GM19468 (cell line): ENCODE measurements around the gene SYNC.

Source experiments
- ATAC-seq: cut with Tn5 transposase; IDR thresholded peaks from one replicate; pipeline ENCODE4 v1.9.1; 2021; ENCODE audit warnings: mild to moderate bottlenecking, moderate library complexity, moderate number of reproducible peaks; ENCODE audit not compliant: unreplicated experiment; ENCODE audit errors: extremely low read depth

SYNC gene

DNA sequence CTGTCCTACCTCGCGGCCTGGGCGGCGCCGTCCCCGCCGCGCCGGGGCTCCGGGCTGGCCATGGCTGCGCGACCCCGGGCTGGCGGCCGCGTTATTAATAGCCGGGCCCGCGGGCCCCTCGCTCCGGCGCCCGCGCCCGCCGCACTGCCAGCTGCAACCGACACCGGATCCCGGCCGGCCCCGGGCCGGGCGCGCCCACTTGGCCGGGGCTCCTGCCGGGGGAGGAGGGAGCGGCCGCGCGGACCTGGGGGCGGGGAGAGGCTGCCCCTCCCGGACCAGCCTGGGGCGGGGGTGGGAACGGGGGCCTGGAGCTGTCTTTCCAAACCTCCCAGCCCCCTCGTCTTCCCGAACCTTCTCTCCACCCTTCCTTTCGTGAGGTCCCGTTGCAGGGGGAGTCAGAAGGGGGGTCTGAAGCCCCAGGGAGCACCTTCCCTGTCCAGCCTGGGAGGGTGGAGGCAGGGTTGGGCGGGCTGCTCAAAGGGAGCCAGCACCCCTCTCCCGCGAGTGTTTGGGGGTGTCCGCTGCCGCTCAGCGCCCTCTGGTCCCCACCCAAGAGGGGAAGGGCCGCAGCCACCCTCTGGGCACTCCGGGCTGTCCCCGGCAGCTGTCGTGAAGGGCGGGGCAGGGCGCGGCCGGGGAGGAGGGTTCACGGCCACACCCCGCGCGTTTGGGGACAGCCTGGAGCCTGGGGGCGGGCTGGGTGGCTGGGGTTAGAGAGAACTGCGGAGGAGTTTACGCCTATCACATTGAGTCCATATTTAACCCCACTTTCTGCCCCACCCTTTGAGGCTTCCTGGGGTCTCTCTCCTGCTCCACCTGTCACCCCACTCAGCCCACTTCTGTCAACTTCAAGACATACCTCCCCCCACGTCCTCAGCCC is at the start of gene SYNC:
Gene SYNC, minus strand, starts transcription at position 172 of the 880 bp plus-strand sequence. Its CDS starts 110 bp downstream, at position 62.
- ATAC-seq = no peak

DNA sequence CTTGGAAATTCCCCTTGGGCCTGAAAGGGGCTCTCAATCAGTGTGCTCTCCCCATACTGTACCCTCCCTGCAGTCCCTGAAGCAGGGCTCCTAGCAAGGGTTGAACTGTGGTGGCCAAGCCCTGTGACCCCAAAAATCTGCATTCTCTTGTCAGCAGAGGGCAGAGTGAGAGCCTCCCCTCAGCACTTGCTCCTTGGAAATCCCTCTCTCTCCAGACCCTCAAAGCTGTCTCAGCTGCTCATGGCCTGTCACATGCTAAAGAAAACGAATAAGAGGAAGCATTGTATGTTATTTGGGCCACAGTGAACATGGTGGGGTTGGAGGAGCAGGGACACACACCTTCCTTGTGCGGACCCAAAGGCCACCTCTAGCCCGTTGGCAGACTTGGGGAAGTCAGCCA is 47.2 kb upstream of the SYNC start:
- ATAC-seq = no peak

DNA sequence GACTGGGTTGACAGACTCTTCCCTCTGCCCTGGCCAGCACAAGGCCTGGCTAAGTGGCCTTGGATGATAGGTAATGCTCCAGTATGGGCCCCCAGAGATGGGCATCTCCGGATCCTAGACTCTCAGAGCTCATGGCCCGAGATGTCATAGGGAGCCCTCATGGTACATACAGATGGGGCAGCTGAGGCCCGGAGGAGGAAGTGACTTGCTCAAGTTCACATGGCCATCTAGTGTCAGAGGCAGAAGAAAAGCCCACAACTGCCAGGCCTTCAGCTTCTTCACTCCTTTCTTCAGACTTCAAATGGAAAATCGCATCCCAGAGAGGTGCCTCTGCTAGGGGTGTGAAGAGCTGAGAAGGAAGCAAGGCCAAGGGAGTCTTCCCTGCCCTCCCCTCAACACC is 46.8 kb upstream of the SYNC start:
- no peak for ATAC-seq

DNA sequence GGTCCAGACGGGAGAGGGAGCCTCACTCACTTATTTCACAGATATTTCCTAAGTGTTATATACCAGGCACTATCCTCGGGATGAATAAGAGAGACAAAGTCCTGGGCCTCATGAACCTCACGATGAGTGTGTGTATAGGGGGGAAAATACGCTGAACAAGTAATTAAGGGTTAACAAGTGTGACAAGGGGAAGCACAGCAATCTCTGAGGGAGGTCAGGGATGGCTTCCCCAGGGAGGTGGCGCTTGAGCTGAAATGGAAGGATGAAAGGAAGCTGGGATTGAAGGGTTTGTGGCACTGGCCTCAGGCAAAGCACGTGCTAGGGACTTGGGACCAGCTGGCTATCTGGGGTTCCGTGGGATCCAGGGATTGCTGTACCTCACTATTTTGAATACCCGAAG is 46.4 kb upstream of the SYNC start:
- no peak for ATAC-seq

DNA sequence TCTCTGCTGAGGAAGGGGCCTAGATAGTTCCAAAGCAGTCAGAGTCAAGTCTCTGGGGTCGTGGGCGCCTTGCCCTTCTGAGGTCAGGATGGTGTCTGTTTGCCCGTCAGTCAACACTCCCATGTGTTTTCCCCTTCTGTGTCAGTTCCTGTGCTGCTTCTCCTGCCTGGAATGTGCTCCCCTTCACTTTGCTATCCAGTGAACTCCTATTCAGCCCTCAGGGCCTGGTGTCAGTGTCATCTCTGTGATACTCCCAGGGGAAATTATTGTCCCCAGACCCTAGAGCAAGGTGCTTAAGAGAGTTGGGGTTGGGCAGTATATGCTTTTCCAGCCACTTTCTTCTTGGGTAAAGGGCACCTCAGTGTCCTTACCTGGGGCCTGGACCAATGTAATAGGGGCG is 45.8 kb upstream of the SYNC start:
- no peak for ATAC-seq

DNA sequence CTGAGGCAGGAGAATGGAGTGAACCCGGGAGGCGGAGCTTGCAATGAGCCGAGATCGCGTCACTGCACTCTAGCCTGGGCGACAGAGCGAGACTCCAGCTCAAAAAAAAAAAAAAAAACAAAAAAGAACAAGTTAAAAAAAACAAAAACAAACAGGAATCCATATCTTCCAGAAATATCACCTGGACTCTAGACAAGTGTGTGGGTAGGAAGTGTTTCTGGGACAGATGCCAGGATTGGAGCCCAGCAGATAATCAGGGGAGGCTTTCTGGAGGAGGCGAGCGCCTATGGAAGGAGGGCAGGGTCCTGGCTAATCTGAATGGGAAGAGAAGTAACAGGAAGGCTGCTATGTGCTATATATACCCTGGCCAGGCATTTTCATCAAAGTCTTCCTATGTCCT is 43.6 kb upstream of the SYNC start:
- ATAC-seq = no peak

DNA sequence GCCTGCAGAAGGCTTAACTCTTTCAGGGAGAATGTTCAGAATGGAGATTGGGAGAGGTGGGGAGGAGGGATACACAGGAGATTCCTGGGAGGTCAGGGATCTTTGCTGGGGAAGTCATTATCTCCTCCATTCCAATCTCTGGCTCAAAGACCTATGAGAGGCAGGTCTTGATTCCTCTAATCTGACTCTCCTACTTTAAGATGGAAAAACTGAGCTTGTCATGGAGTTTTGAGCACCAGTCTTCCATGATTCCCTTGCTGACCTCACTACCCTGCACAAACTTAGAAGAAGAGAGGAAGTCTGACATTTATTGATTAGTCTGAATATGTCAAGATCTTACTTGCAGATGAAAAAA is 41.5 kb upstream of the SYNC start:
- ATAC-seq = no peak

DNA sequence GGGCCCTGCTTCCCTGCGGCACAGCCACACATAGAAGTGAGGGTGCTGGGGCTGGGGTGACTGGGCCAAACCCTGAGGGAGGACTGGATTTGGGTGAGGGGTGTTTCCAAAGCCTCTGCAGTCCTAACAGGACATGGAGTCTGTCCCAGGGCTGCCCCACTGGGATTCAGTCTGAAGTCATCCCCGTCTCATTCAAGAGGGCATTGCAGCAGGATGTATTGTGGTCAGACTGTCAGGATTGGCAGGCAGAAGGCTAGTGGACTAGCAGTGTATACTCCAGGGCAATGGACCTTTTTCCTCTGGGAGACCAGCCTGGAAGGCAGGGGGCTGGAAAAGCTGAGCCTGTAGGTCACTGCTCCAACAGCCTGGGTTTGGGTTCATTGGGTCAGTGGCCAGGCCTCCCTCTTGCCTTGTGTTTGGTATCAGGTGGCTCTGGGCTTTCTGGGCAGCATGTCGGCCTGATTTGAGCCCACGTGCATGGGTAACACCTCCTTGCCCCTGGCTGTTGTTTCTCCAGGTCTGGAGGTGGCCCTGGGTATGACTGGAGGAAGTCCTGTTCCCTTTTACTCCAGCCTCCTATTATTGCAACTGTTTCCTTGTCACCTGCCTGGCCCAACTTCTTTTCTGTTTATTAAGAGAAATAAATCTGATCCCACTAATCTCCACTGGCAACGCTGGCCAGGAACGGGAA is 41.0 kb upstream of the SYNC start:
- no peak for ATAC-seq

DNA sequence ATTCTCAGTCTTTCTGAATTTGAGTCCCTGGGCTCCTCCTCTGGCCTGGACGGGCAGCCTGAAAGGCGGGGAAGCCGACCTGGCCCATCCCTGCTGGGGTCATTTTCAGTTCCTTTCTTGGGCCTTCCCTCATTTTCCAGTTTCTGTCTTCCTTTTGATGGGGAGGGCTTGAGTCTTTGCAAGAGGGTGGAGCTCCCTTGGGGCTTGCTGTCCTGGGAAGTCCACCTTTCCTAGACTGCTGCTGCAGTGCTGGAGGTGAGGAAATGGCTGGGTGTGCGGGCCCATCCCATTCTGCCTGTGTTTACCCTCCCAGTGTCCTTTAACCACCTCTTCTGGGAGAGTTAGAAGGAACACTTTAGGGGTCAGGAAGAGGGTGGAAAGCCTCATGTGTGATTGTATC is 40.4 kb upstream of the SYNC start:
- no peak for ATAC-seq

DNA sequence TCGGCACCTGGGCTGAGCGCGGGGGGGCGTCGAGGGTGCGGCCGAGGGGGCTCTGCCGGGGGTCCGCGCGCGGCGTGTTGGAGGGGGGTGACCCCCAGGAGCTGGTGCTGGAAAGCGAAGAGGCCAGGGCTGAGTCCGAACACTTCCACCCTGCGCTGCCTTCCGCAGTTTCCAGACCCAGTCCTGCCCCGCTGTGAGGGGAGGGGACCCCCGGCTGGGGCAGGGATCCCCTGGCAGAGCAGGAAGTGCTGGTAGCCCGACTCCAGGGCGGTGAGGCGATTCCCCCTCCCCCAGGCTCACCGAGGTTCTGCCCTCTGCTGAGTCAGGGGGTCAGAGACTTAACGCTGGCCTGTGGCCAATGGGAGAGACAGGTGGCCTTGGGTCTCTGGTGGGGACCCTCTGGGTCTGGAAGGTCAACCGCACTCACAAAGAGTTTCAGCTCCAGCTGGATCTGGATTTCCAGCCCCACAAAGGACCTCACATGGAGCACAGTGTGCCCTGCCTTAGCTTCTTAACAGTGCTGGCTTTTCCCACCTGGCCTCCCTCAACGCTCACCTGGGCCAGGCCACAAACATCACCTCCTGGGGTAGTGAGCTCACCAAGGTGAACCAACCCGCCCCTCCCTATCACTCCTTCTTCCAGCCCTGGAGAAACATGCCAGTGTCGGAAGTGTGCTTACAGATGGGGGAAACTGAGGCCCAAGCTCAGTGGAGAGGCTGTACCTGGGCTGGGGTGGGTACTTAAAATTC is 39.8 kb upstream of the SYNC start:
- no peak for ATAC-seq

DNA sequence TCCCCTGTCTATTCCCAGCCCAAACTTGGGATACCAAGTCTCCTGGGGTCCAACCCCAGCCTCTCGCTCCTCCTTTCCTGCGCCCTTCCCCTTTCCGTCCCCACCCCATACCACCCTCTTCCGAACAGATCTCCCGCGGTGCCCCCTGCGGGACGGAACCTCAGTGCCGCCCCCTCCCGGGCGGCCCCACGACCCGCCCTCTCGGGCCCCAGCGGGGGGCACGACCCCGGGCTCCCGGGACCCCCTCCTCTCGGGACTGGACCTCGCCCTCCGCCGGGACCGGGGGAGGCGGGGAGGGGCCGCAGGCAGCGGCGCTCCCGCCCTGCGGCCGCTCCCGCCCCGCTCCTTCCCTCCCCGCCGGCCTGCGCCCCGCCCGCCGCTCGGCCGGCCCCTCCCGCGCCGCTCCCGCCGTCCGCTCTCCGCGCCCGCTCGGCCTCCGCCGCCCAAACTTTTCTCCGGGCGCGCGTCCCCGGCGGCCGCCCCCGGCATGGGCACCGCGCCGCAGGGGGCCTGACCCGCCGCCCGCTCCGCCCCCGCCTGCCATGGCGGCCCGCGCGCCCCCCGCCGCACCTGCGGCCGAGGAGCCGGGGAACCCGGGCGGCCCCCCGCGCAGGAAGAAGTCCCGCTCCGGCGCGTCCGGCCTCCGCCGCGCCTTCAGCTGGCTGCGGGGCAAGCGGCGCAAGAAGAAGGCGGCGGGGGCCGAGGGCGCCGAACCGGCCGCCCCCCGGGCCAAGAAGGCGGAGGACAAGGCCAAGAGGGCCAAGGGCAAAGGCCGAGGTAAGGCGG is 39.0 kb upstream of the SYNC start:
- no peak for ATAC-seq

DNA sequence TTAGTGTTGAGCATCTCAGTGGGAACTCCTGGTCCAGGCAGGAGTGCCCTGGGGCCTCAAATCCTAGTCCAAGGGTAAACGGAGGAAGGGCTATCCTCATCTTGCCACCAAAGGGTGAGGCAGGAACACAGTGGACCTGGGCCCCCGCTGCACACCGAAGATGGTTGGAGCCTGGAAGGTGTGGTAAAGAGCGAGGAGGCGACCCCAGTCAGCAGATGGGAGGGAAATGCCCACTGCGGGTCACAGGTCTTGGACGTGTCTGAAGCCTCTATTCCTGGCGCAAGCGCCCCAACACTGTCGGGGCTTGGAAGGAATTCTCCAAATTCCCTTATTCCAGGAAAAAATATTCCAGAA is 38.5 kb upstream of the SYNC start:
- no peak for ATAC-seq

DNA sequence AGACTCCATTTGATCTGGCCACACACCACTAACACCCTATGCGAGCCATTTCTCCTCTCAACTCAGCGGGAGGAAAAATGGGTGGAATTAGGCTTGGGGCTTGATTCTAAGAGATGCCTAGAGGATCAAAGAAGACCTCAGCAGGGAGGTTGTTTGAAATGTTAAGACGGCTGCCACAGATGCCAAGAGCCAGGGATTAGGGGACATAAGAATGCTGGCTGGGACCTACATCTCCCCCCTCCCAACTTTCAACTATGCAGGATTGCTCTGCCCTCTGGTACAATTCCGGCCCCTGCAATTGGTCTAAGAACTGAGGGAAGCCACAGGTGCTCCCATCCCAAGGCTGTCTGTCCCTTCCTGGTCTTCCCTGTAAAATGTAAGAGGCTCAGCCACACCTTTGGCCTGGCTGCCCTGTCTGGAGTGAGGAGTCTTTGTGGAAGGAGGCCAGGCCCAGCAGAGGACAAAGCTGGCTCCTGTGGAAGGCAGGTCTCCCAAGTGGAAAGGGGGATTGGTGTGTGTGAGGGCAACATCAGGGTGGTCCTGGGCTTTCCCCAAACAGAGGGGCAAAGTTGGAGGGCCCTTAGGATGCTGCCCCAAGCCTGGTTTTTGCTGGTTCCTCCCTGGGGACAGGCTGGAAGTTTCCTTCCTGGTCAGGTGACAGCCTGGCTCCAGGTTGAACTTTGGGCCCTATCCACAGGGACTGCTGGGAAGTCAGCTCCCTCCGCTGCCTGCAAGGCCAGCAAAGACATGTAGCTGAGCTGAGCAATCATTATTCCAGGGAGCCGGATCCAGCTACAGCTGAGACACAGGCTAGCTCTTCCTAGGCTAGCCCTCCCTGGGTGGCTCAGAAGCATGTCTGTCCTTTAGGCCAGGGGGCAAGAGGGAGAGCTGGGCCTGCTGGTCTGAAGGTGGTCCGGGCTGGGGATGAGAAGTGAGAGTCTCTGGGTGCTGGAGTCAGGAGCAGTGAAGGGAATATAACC is 34.5 kb upstream of the SYNC start:
- no peak for ATAC-seq

DNA sequence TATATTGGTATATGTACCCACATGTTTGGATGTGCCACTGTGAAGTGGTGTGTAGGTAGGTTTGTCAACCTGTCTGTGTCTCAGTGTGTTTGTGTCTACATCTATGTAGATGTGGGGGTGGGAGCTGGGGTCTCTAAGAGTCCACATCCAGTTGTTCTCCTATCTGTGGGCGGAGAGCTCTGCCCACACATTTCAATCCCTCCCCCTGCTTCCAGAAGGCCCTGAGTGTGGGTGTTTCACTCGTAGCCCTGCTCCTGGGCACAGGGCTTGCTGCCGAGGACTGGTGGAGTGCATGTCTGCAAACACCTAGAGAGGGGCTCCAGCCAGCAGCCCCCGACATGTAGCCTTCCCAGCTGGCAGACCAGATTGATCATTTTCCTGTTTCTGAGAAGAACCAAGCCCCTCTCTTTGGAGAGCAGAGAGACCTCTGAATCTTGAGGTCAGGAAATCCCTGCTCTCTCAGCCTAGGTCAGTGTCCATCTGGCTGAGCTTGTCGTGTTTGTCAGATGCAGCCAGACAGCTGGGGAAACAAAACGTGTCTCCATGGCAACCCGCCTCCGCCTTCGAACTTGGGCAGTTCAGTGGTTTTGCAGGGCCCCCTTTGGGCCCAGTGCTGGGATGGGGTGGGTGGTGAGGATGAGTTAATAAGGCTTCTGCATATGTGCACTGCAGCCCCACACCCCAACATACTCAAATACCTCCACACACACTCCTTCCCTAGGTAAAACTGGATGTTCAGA is 31.2 kb upstream of the SYNC start:
- no peak for ATAC-seq

DNA sequence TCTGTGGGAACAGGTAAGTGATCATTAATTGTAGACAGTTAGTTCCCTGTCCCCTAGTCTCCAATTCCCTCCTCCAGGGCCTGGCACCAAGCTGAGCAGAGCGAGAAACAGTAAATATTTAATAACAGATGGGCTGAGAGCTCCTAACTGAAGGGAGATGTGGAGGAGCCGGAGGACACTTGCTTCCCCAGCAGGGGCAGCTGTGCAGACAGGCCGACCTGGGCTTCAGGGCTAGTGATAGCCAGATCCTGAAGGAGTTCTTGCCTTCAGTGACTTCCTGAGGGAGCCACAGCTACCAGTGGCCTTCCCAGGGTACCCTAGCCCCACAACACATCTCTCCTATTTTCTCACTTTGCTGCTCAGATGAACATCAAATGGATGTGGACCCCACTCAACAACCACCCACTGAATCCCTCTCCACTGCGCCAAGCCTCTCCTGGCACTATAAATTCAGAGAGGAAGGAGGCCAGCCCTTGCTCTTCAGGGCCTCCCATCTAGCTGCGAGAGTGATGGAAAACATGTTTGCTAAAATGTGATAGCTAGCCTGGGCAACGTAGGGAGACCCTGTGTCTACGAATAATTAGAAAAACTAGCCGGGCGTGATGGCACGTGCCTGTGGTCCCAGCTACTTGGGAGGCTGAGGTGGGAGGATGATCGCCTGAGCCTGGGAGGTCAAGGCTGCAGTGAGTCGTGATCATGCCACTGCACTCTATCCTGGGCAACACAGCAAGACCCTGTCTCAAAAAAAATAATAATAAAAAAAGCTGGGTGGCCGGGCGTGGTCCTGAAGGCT is 26.9 kb upstream of the SYNC start:
- ATAC-seq = no peak

DNA sequence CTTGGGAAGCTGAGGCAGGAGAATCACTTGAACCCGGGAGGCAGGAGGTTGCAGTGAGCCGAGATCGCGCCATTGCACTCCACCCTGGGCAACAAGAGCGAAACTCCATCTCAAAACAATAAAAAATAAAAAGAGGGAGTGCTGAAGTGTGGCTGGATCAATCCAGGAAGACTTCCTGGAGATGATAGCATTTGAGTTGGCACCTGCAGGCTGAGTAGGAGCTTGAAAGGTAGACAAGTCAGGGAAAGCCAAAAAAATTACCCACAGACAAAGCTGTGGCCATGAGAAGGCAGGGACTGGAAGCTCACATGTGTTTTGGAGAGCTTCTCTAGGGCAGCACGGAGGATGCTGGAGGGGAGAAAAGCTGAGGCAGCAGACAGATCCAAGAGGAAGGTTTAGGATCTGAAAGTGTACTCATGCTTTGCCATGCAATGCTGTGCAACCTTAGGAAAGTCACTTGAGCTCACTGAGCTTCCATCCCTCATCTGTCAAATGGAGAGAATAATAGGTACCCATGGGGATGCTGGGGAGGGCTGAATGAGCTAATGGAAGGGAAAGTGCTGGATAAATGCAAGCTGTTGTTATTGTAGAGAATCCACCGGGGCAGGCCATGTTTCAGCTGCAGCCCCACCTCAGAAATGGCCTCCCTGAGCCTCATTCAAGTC is 26.0 kb upstream of the SYNC start:
- no peak for ATAC-seq

DNA sequence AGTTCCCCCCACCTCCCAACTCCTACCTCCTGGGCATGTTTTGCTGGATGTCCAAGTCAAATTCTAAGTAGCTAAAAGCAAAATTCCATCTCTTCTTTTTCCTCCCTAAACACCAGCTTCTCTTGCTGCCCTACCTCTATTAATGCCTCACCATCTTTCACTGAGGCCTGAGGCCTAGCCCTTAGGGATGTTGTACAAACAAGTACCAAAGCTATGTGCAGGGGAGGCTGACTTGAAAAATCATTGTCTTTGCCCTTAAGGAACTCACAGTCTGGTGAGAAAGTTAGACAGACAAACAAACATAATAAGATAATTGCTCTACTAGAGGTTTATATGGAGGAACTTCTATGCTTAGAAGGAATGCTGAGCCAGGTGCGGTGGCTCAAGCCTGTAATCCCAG is 25.3 kb upstream of the SYNC start:
- no peak for ATAC-seq
